ENCODE measurements around the gene DEFB114. TPM values are rescaled to one million over a fixed set of nuclear protein-coding genes. Genes with fewer than 3 reads are reported as not detected.
"Not testable (repeated sequence)": the region's sequence is repeated elsewhere in the genome, so short reads cannot be mapped to it uniquely, and the experiment has no call there.

Gene DEFB114
- total RNA-seq, 2 experiments from 2014 or later: not detected

DNA sequence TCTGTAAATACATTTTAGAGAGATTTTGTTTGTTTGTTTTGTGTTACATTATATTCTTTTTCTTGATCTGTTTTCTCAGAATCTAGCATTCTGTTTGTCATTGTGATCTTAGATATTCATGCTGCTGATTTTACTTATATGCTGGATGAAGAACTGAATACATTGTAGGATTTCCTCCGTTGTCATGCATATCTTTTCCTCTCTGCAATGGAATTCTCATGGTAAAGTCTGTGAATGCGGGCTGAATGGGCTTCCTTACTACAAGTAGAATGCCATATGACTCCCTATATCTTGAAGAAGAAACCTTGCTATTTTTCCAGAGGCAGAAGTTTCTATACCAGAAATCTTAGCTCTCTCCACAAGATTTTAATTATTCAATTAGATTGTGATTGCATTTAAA is 2.4 kb upstream of the DEFB114 start:
- intact Hi-C loops (cut with micrococcal nuclease): no loop called here
- Mint-ChIP-seq H3K9me3 (no peaks in the 10 kb centered on the region), H3K36me3 (ENCODE audit: low read depth) (no peaks in the 10 kb centered on the region), H3K27me3 (ENCODE audit: low read depth) (no peaks in the 10 kb centered on the region), H3K4me1 (ENCODE audit: low read depth) (no peaks in the 10 kb centered on the region), H3K27ac (no peak overlapping the region), H3K4me3 (no peak overlapping the region)
- CTCF ChIA-PET: no interaction called here
- no peak for DNase-seq

DNA sequence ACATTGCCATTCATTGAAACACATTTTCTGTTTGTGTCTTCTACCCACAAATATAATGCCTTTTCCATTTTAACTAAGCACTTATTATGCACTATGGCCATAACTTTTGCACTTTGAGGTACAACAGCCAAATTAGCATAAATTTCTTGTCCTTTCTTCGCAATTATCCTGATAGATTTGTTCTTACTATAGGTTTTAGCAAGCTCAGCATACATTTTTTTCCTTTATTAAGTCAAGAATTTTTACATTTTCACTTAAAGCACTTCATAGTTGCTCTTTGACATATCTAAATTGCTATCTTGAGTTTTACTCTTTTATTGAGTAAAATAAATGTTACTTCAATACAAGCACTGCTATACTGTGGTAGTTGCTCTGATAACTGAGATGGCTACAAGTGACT is 5.8 kb downstream of the DEFB114 start:
- intact Hi-C loops (cut with micrococcal nuclease): no loop called here
- H3K27me3 Mint-ChIP-seq (ENCODE audit: low read depth): no peaks in the 10 kb centered on the region
- CTCF ChIA-PET: no interaction called here
- no peak for DNase-seq
- H3K9me3 Mint-ChIP-seq: peaks cover 7% of the 10 kb centered on the region
- no peak overlapping the region for H3K27ac Mint-ChIP-seq
- H3K4me3 Mint-ChIP-seq: no peak overlapping the region
- no peaks in the 10 kb centered on the region for H3K4me1 Mint-ChIP-seq (ENCODE audit: low read depth)
- no peaks in the 10 kb centered on the region for H3K36me3 Mint-ChIP-seq (ENCODE audit: low read depth)

- H3K27me3 Mint-ChIP-seq (ENCODE audit: low read depth): no peaks in the 10 kb centered on the region
- H3K27ac Mint-ChIP-seq: no peak overlapping the region
- no peak overlapping the region for H3K4me3 Mint-ChIP-seq
- no peak for DNase-seq
- no peaks in the 10 kb centered on the region for H3K36me3 Mint-ChIP-seq (ENCODE audit: low read depth)
- H3K9me3 Mint-ChIP-seq: peaks cover 8% of the 10 kb centered on the region
- intact Hi-C loops (cut with micrococcal nuclease): no loop called here
- H3K4me1 Mint-ChIP-seq (ENCODE audit: low read depth): no peaks in the 10 kb centered on the region
- CTCF ChIA-PET: no interaction called here
These were observed 8.1 kb downstream of the DEFB114 start for GRCh38 chr6:49955847-49956246.

DNA sequence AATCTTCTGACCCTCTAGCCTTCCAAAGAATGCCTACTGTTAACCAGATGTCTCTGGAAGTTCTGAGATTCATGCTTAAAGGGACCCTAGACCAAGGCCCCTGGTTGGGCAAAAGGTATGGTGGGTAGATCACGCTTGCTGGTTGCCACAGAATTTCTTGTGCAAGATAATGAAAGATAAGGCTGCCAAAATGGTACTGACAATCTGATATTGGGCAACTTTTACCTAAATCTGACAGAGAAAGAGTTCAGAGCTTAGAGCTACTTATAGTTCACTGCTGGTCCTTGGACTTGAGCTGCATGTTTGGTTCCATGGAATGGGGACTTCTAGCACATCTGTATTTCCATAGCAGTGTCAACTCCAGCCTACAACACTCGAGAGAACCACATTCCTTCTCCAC is 12.0 kb downstream of the DEFB114 start:
- DNase-seq: no peak
- intact Hi-C loops (cut with micrococcal nuclease): no loop called here
- Mint-ChIP-seq H3K4me3 (no peak overlapping the region), H3K27me3 (ENCODE audit: low read depth) (no peaks in the 10 kb centered on the region), H3K27ac (no peak overlapping the region), H3K36me3 (ENCODE audit: low read depth) (no peaks in the 10 kb centered on the region), H3K9me3 (peaks cover 2% of the 10 kb centered on the region), H3K4me1 (ENCODE audit: low read depth) (no peaks in the 10 kb centered on the region)
- CTCF ChIA-PET: no interaction called here

DNA sequence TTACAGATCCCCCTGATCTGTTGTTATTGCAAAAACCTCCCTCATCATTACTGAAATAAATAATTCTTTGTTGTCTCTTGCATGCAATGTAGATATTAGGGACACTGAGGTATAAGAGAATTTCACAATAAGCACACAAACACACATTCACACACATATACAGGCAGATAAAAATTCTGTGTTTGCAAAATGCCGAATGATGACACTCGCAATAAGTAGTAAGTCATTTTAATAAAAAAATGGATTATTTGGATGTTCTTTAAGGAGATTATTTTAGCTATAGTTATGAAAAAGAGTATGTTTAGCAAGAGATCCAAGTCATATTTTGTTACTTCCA is 13.6 kb downstream of the DEFB114 start:
- peaks cover 2% of the 10 kb centered on the region for H3K9me3 Mint-ChIP-seq
- no peak overlapping the region for H3K27ac Mint-ChIP-seq
- H3K4me1 Mint-ChIP-seq (ENCODE audit: low read depth): no peaks in the 10 kb centered on the region
- intact Hi-C loops (cut with micrococcal nuclease): no loop called here
- H3K27me3 Mint-ChIP-seq (ENCODE audit: low read depth): no peaks in the 10 kb centered on the region
- no peak overlapping the region for H3K4me3 Mint-ChIP-seq
- no peak for DNase-seq
- H3K36me3 Mint-ChIP-seq (ENCODE audit: low read depth): no peaks in the 10 kb centered on the region
- CTCF ChIA-PET: no interaction called here

- no peak overlapping the region for H3K27ac Mint-ChIP-seq
These were observed 14.9 kb downstream of the DEFB114 start for GRCh38 chr6:49949062-49949461.

GRCh38 chr6:49946835-49947234 is 17.1 kb downstream of the DEFB114 start:
- no peak overlapping the region for H3K27ac Mint-ChIP-seq
- no peak overlapping the region for H3K4me3 Mint-ChIP-seq
- peaks cover 8% of the 10 kb centered on the region for H3K9me3 Mint-ChIP-seq
- no peak for DNase-seq
- intact Hi-C loops (cut with micrococcal nuclease): no loop called here
- H3K36me3 Mint-ChIP-seq (ENCODE audit: low read depth): no peaks in the 10 kb centered on the region
- no peaks in the 10 kb centered on the region for H3K27me3 Mint-ChIP-seq (ENCODE audit: low read depth)
- CTCF ChIA-PET: no interaction called here
- H3K4me1 Mint-ChIP-seq (ENCODE audit: low read depth): no peaks in the 10 kb centered on the region

More at GRCh38 chr6:49949062-49949461, 14.9 kb downstream of the DEFB114 start:
- Mint-ChIP-seq H3K4me1 (ENCODE audit: low read depth) (no peaks in the 10 kb centered on the region), H3K9me3 (peaks cover 9% of the 10 kb centered on the region), H3K4me3 (no peak overlapping the region), H3K36me3 (ENCODE audit: low read depth) (no peaks in the 10 kb centered on the region), H3K27me3 (ENCODE audit: low read depth) (no peaks in the 10 kb centered on the region)
- intact Hi-C loops (cut with micrococcal nuclease): no loop called here
- CTCF ChIA-PET: no interaction called here
- DNase-seq: no peak

DNA sequence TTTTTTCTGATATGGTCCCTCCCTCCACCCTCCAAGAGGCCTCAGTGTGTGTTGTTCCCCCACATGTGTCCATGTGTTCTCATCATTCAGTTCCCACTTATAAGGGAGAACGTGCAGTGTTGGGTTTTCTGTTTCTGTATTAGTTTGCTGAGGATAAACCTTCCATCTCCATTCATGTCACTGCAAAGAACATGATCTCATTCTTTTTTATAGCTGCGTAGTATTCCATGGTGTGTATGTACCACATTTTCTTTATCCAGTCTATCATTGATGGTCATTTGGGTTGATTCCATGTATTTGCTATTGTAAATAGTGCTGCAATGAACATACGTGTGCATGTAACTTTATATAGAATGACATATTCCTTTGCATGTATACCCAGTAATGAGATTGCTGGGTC is 19.9 kb downstream of the DEFB114 start:
- DNase-seq; intact Hi-C loops (cut with micrococcal nuclease); H3K4me1 Mint-ChIP-seq (ENCODE audit: low read depth); H3K27me3 Mint-ChIP-seq (ENCODE audit: low read depth); H3K27ac Mint-ChIP-seq; CTCF ChIA-PET; H3K4me3 Mint-ChIP-seq; H3K36me3 Mint-ChIP-seq (ENCODE audit: low read depth); H3K9me3 Mint-ChIP-seq: not testable (repeated sequence)

- peaks cover 7% of the 10 kb centered on the region for H3K9me3 Mint-ChIP-seq
- CTCF ChIA-PET: no interaction called here
- intact Hi-C loops (cut with micrococcal nuclease): no loop called here
These were observed 23.9 kb downstream of the DEFB114 start for GRCh38 chr6:49939993-49940498.

GRCh38 chr6:49937811-49938210 is 26.2 kb downstream of the DEFB114 start:
- no peaks in the 10 kb centered on the region for H3K27me3 Mint-ChIP-seq (ENCODE audit: low read depth)
- no peak overlapping the region for H3K4me3 Mint-ChIP-seq
- H3K36me3 Mint-ChIP-seq (ENCODE audit: low read depth): no peaks in the 10 kb centered on the region
- peaks cover 1% of the 10 kb centered on the region for H3K9me3 Mint-ChIP-seq
- intact Hi-C loops (cut with micrococcal nuclease): no loop called here
- no peaks in the 10 kb centered on the region for H3K4me1 Mint-ChIP-seq (ENCODE audit: low read depth)
- no peak for DNase-seq
- CTCF ChIA-PET: no interaction called here
- H3K27ac Mint-ChIP-seq: no peak overlapping the region

More at GRCh38 chr6:49939993-49940498, 23.9 kb downstream of the DEFB114 start:
- no peak overlapping the region for H3K4me3 Mint-ChIP-seq
- no peak overlapping the region for H3K27ac Mint-ChIP-seq
- no peaks in the 10 kb centered on the region for H3K4me1 Mint-ChIP-seq (ENCODE audit: low read depth)
- H3K36me3 Mint-ChIP-seq (ENCODE audit: low read depth): no peaks in the 10 kb centered on the region
- no peak for DNase-seq
- no peaks in the 10 kb centered on the region for H3K27me3 Mint-ChIP-seq (ENCODE audit: low read depth)

GRCh38 chr6:49937017-49937416 is 26.9 kb downstream of the DEFB114 start:
- Mint-ChIP-seq H3K4me3 (no peak overlapping the region), H3K4me1 (ENCODE audit: low read depth) (no peaks in the 10 kb centered on the region), H3K9me3 (peaks cover 1% of the 10 kb centered on the region), H3K36me3 (ENCODE audit: low read depth) (no peaks in the 10 kb centered on the region), H3K27ac (no peak overlapping the region), H3K27me3 (ENCODE audit: low read depth) (no peaks in the 10 kb centered on the region)
- no peak for DNase-seq
- intact Hi-C loops (cut with micrococcal nuclease): no loop called here
- CTCF ChIA-PET: no interaction called here

DNA sequence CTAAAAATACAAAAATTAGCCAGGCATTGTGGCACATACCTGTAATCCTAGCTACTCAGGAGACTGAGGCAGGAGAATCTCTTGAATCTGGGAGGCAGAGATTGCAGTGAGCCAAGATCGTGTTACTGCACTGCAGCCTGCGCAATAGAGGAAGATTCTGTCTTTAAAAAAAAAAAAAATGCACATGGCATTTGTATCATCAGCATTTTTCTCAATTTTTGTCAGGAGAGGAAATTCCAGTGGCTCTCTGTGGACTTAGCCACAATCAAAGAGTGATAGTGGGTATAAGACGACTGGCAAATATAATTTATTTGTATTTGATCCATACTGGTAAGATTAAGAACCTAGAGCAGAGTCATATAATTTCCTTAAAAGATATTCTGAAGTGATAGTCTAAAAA is 28.6 kb downstream of the DEFB114 start:
- DNase-seq: no peak
- H3K9me3 Mint-ChIP-seq: peaks cover 1% of the 10 kb centered on the region
- CTCF ChIA-PET: no interaction called here
- no peaks in the 10 kb centered on the region for H3K27me3 Mint-ChIP-seq (ENCODE audit: low read depth)
- intact Hi-C loops (cut with micrococcal nuclease): no loop called here
- H3K4me1 Mint-ChIP-seq (ENCODE audit: low read depth): no peaks in the 10 kb centered on the region
- no peak overlapping the region for H3K4me3 Mint-ChIP-seq
- no peaks in the 10 kb centered on the region for H3K36me3 Mint-ChIP-seq (ENCODE audit: low read depth)
- no peak overlapping the region for H3K27ac Mint-ChIP-seq

DNA sequence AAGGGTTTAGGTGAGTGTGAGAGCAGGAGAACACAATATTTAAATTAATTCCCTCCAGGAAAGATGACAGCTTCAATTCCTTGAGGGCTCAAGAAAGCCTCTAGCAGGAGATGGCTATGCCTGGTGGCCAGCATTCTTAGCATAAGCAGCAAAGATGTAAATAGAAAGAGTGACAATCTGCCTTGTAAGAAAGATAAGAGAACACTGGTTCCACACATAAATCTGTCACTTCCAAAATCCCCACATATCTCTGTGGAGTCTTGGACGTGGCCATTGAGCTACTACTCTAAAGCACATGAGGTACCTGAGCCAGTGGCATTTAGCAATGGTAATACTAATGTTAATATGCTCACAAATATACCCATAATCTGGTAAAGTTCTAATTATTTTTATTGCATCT is 29.2 kb downstream of the DEFB114 start:
- no peaks in the 10 kb centered on the region for H3K36me3 Mint-ChIP-seq (ENCODE audit: low read depth)
- peaks cover 1% of the 10 kb centered on the region for H3K9me3 Mint-ChIP-seq
- H3K4me1 Mint-ChIP-seq (ENCODE audit: low read depth): no peaks in the 10 kb centered on the region
- no peak for DNase-seq
- H3K27ac Mint-ChIP-seq: no peak overlapping the region
- H3K4me3 Mint-ChIP-seq: no peak overlapping the region
- CTCF ChIA-PET: no interaction called here
- intact Hi-C loops (cut with micrococcal nuclease): no loop called here
- no peaks in the 10 kb centered on the region for H3K27me3 Mint-ChIP-seq (ENCODE audit: low read depth)

- H3K4me3 Mint-ChIP-seq: no peak overlapping the region
- CTCF ChIA-PET: no interaction called here
- no peaks in the 10 kb centered on the region for H3K36me3 Mint-ChIP-seq (ENCODE audit: low read depth)
- H3K9me3 Mint-ChIP-seq: peaks cover 1% of the 10 kb centered on the region
- intact Hi-C loops (cut with micrococcal nuclease): no loop called here
- no peak overlapping the region for H3K27ac Mint-ChIP-seq
- no peaks in the 10 kb centered on the region for H3K4me1 Mint-ChIP-seq (ENCODE audit: low read depth)
- no peaks in the 10 kb centered on the region for H3K27me3 Mint-ChIP-seq (ENCODE audit: low read depth)
- DNase-seq: no peak
These were observed 30.4 kb downstream of the DEFB114 start for GRCh38 chr6:49933526-49933925.

Data from activated naive CD4-positive, alpha-beta T cell treated with anti-CD3 and anti-CD28 coated beads for 36 hours (primary cell).